K562 (cell line): ENCODE results near the gene PSMA5. TPM values are rescaled to one million over a fixed set of nuclear protein-coding genes. Genes with fewer than 3 reads are reported as not detected.

Source experiments
- CREB1 ChIP-seq, 2 experiments: sonication (generic) in 1 of 2; formaldehyde crosslinking in 1 of 2; IDR thresholded peaks; 2 replicates each; pipeline versions ENCODE4 v1.6.1 to v1.8.0; 2012 to 2022; ENCODE audit warnings: inconsistent platforms in 1 of 2, mild to moderate bottlenecking in 1 of 2, missing genetic modification reagents in 1 of 2, moderate library complexity in 1 of 2
- CTBP1 ChIP-seq: fragments of 450-650 bp; IDR thresholded peaks from 2 replicates; pipeline ENCODE4 v1.6.1; 2016; ENCODE audit warnings: borderline replicate concordance
- E2F6 ChIP-seq, 2 experiments: IDR thresholded peaks; 2 replicates each; pipeline ENCODE4 v1.6.1; 2011; ENCODE audit warnings: borderline replicate concordance in 1 of 2, control low read depth in 1 of 2, low read depth in 1 of 2, low read length in 1 of 2, mild to moderate bottlenecking in 1 of 2, mixed read lengths in 1 of 2, moderate library complexity in 1 of 2; ENCODE audit not compliant: insufficient read depth in 1 of 2, insufficient read length in 1 of 2, poor library complexity in 1 of 2, severe bottlenecking in 1 of 2; ENCODE audit errors: extremely low read depth in 1 of 2
- FOXA3 ChIP-seq, 2 experiments: fragments of 450-650 bp in 1 of 2; sonication (generic) in 1 of 2; formaldehyde crosslinking; IDR thresholded peaks in 1 of 2; conservative IDR thresholded peaks in 1 of 2; 2 replicates each; pipeline versions ENCODE4 v1.4.0 to v1.8.0; 2020 to 2022; ENCODE audit warnings: mild to moderate bottlenecking in 2 of 2, missing genetic modification reagents in 1 of 2
- FOXJ3 ChIP-seq: sonication (generic); formaldehyde crosslinking; IDR thresholded peaks from 2 replicates; pipeline ENCODE4 v1.4.0; 2020; ENCODE audit warnings: mild to moderate bottlenecking, missing genetic modification reagents
- GTF2F1 ChIP-seq: IDR thresholded peaks from 2 replicates; pipeline ENCODE4 v1.6.1; 2011; ENCODE audit warnings: low read depth, low read length, improper control_type of control experiment
- KHSRP ChIP-seq: fragments of 450-650 bp; IDR thresholded peaks from 2 replicates; pipeline ENCODE4 v1.6.1; 2017
- KLF1 ChIP-seq: fragments of 450-650 bp; IDR thresholded peaks from 2 replicates; pipeline ENCODE4 v1.6.1; 2016; ENCODE audit warnings: missing genetic modification characterization, missing compliant biosample characterization
- KLF10 ChIP-seq: fragments of 250-450 bp; sonication (Bioruptor Pico); IDR thresholded peaks from 2 replicates; pipeline ENCODE4 v1.6.1; 2021; ENCODE audit warnings: matching md5 sums
- KLF6 ChIP-seq: fragments of 250-450 bp; sonication (Bioruptor Pico); IDR thresholded peaks from 2 replicates; pipeline ENCODE4 v1.4.0; 2020; ENCODE audit warnings: mild to moderate bottlenecking, moderate library complexity, borderline replicate concordance
- MAZ ChIP-seq, 2 experiments: fragments of 450-650 bp in 1 of 2; sonication (generic) in 1 of 2; formaldehyde crosslinking; IDR thresholded peaks in 1 of 2; conservative IDR thresholded peaks in 1 of 2; 2 replicates each; pipeline versions ENCODE4 v1.4.0 to v1.5.0; 2020; ENCODE audit warnings: mild to moderate bottlenecking in 1 of 2, missing genetic modification reagents in 1 of 2
- NFIX ChIP-seq: fragments of 250-450 bp; sonication (Bioruptor Pico); IDR thresholded peaks from 2 replicates; pipeline ENCODE4 v1.4.0; 2020; ENCODE audit warnings: low read depth, mild to moderate bottlenecking, moderate library complexity
- NKRF ChIP-seq: fragments of 450-650 bp; IDR thresholded peaks from 2 replicates; pipeline ENCODE4 v1.6.1; 2016; ENCODE audit warnings: borderline replicate concordance
- NR2F6 ChIP-seq: fragments of 450-650 bp; formaldehyde crosslinking; IDR thresholded peaks from 2 replicates; pipeline ENCODE4 v1.4.0; 2020; ENCODE audit warnings: mild to moderate bottlenecking
- RBM17 ChIP-seq: fragments of 200-400 bp; formaldehyde crosslinking; IDR thresholded peaks from 2 replicates; pipeline ENCODE4 v1.6.1; 2017; ENCODE audit warnings: low read depth, mild to moderate bottlenecking, low read length, borderline replicate concordance
- SMAD4 ChIP-seq: fragments of 250-450 bp; sonication (Bioruptor Pico); conservative IDR thresholded peaks from 2 replicates; pipeline ENCODE4 v1.8.0; 2021; ENCODE audit warnings: inconsistent platforms, mild to moderate bottlenecking, moderate library complexity
- SNRNP70 ChIP-seq: fragments of 200-400 bp; formaldehyde crosslinking; optimal IDR thresholded peaks from 2 replicates; pipeline ENCODE3; 2017; ENCODE audit warnings: low read depth, low read length
- TCF7L2 ChIP-seq: fragments of 150-350 bp; IDR thresholded peaks from 2 replicates; pipeline ENCODE4 v1.6.1; 2016; ENCODE audit warnings: low read depth, mild to moderate bottlenecking, low read length, moderate library complexity
- TEAD2 ChIP-seq: fragments of 450-650 bp; IDR thresholded peaks from 2 replicates; pipeline ENCODE4 v1.6.1; 2016; ENCODE audit warnings: missing genetic modification characterization, control low read depth, missing compliant biosample characterization
- TFAM ChIP-seq: fragments of 250-450 bp; sonication (Bioruptor Pico); conservative IDR thresholded peaks from 2 replicates; pipeline ENCODE4 v1.5.0; 2021; ENCODE audit warnings: mild to moderate bottlenecking, moderate library complexity
- YBX1 ChIP-seq: fragments of 450-650 bp; IDR thresholded peaks from 2 replicates; pipeline ENCODE4 v1.7.1; 2016; ENCODE audit warnings: mild to moderate bottlenecking
- ZBTB7A ChIP-seq: IDR thresholded peaks from 2 replicates; pipeline ENCODE4 v1.6.1; 2011; ENCODE audit warnings: low read depth, mild to moderate bottlenecking, low read length, moderate library complexity, borderline replicate concordance; ENCODE audit not compliant: control insufficient read depth
- polyA plus RNA-seq, 8 experiments: library from polyadenylated mRNA; depleted of rRNA in 4 of 8; stranded (reverse) in 5 of 8; unstranded in 3 of 8; fragments of >200 nt; fragmentation: Nextera tagmentation in 2 of 8; fragmentation: Illumina TruSeq in 1 of 8; extraction: Ambion mirVana in 2 of 8; extraction: Trizol in 1 of 8; gene quantifications; 2 replicates each; pipeline versions ENCODE4 v1.2.1 to v1.2.3, GENCODE V29; 2011 to 2014; ENCODE audit warnings: inconsistent platforms in 1 of 8, missing spikeins in 1 of 8
- total RNA-seq, 7 experiments: library from RNA; depleted of rRNA in 6 of 7; stranded (reverse); fragments of >200 nt in 6 of 7; fragmentation: Illumina TruSeq in 2 of 7; extraction: Trizol in 2 of 7; gene quantifications; 2 replicates each; pipeline versions ENCODE4 v1.2.1 to v1.2.3, GENCODE V29; 2011 to 2021; ENCODE audit warnings: low replicate concordance in 1 of 7
- TF ChIP-seq, protein P1 (sequence below): fragments of 250-450 bp; sonication (Bioruptor Pico); IDR thresholded peaks from 2 replicates; pipeline ENCODE4 v1.4.0; 2020; ENCODE audit warnings: mild to moderate bottlenecking

PSMA5 gene
- total and polyA plus RNA-seq, 9 of the 15 experiments (the other 6 are each of a cell fraction or from before 2014, with no cell fraction given), result 82.6 to 542 (median 287) TPM

GRCh38 chr1:109466452-109467300 is 40.4 kb upstream of the PSMA5 start, which contains the start of gene SYPL2 (continued):
- TF ChIP-seq SNRNP70, result no peak
- TF ChIP-seq RBM17, result no peak
- TF ChIP-seq MAZ (CRISPR knock-in tag; conservative IDR thresholded peaks at IDR 0.05 in 1 of 2, IDR thresholded peaks at IDR 0.05 in 1 of 2), result 0 out of 4 replicates have a peak, but pooled peaks of 1 of the 2 experiments have one; percentile 18
- TF ChIP-seq KHSRP, result no peak
- TF ChIP-seq E2F6 (IDR thresholded peaks at IDR 0.05; ENCODE audit: borderline replicate concordance in 1 of 2, extremely low read depth in 1 of 2, insufficient read depth in 1 of 2, insufficient read length in 1 of 2, low read depth in 1 of 2, low read length in 1 of 2, poor library complexity in 1 of 2, severe bottlenecking in 1 of 2), result peak in 1 of 2 experiments; percentile 63
- TF ChIP-seq ZBTB7A, result peak; percentile 68; the same call in 1 of the 2 replicates
- no peak for TF ChIP-seq FOXA3 (CRISPR knock-in tag; conservative IDR thresholded peaks at IDR 0.05 in 1 of 2, IDR thresholded peaks at IDR 0.05 in 1 of 2)
- TF ChIP-seq, protein P1, sequence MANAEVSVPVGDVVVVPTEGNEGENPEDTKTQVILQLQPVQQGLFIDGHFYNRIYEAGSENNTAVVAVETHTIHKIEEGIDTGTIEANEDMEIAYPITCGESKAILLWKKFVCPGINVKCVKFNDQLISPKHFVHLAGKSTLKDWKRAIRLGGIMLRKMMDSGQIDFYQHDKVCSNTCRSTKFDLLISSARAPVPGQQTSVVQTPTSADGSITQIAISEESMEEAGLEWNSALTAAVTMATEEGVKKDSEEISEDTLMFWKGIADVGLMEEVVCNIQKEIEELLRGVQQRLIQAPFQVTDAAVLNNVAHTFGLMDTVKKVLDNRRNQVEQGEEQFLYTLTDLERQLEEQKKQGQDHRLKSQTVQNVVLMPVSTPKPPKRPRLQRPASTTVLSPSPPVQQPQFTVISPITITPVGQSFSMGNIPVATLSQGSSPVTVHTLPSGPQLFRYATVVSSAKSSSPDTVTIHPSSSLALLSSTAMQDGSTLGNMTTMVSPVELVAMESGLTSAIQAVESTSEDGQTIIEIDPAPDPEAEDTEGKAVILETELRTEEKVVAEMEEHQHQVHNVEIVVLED, result no peak
- no peak for TF ChIP-seq KLF1 (tag)
- no peak for TF ChIP-seq KLF6 (CRISPR knock-in tag)
- no peak for TF ChIP-seq NR2F6
- TF ChIP-seq CTBP1, result peak; percentile 46; the same call in 1 of the 2 replicates
- TF ChIP-seq TCF7L2, result no peak
- TF ChIP-seq SMAD4 (CRISPR knock-in tag), result no peak
- TF ChIP-seq NFIX (CRISPR knock-in tag), result no peak
- no peak for TF ChIP-seq FOXJ3 (CRISPR knock-in tag)
- TF ChIP-seq GTF2F1, result no peak
- TF ChIP-seq TFAM, result no peak
- no peak for TF ChIP-seq NKRF
- no peak for TF ChIP-seq TEAD2
- TF ChIP-seq KLF10 (CRISPR knock-in tag), result no peak
- no peak for TF ChIP-seq CREB1 (IDR thresholded peaks at IDR 0.05)
- TF ChIP-seq CREB1 (CRISPR knock-in tag; IDR thresholded peaks at IDR 0.05), result no peak
- no peak for TF ChIP-seq YBX1
